Hematopoietic multipotent progenitor cell treated with erythropoietin and hydrocortisone succinate and interleukin-3 and kit ligand, for 8 days (in vitro differentiated cells): ENCODE data around the gene SAG.
A peak's percentile ranks its signal among the peaks of the same experiment; 100 is the strongest.
"Not testable (repeated sequence)": the region's sequence is repeated elsewhere in the genome, so short reads cannot be mapped to it uniquely, and the experiment has no call there.

Experiments used
- DNase-seq: peaks from one replicate; pipeline ENCODE4 v3.0.0-alpha.2; 2015

Gene SAG

DNA sequence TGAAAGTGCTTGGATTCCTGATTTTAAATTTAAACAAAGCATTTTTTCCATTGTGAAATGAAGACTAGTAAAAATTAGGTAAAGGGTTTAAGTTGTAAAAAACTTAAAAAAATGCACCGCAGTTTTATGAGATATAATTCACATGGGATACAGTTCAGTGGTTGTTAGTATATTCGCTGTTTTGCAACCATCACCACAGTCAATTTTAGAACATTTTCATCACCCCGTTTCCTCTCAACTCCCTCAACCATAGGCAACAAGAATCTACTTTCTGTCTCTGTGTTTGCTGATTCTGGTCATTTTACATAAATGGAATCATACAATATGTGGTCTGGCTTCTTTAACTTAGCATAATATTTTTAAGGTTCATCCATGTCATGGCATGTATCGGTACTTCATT lies 50.7 kb downstream of the SAG start:
- no peak for DNase-seq

- no peak for DNase-seq
Observed at GRCh38 chr2:233358947-233359346, 51.3 kb downstream of the SAG start.

GRCh38 chr2:233359823-233360222 lies 52.2 kb downstream of the SAG start:
- DNase-seq = no peak

DNA sequence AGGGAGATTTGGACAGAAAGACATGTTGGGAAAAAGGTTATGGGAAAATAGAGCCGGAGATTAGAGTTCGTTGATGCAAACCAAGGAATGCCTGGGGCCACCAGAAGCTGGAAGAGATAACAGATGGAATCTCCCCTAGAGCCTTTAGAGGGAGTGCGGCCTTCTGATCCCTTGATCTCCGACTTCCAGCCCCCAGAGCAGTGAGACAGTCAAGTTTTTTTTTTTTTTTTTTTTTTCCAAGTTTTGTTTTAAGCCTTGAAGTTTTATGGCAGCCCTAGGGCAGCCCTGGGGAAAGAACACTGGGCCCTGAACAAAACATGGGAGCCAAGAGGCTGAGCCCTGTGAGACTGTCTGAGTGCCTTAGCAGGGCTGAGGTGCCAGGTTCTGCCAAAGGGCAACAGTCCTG lies 53.2 kb downstream of the SAG start:
- no peak for DNase-seq

DNA sequence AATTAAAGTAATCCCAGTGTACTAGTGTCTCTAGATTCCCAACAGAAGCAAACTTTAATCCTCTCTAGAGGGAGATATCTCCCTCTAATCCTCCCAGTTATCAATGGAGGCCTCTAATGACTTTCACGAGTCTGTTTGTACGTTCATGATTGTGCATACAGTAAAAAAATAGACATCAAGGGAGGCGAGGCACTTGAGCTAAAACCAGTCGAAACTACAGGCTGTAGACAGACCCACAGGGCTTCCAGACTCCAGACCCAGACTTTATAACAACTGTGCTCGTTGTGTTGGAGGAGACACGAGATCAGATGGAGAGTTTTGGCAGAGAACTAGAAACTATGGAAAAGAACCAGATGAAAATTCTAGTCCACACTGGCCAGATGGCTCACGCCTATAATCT lies 53.7 kb downstream of the SAG start:
- DNase-seq = no peak

GRCh38 chr2:233362742-233363141 lies 55.1 kb downstream of the SAG start:
- no peak for DNase-seq

DNA sequence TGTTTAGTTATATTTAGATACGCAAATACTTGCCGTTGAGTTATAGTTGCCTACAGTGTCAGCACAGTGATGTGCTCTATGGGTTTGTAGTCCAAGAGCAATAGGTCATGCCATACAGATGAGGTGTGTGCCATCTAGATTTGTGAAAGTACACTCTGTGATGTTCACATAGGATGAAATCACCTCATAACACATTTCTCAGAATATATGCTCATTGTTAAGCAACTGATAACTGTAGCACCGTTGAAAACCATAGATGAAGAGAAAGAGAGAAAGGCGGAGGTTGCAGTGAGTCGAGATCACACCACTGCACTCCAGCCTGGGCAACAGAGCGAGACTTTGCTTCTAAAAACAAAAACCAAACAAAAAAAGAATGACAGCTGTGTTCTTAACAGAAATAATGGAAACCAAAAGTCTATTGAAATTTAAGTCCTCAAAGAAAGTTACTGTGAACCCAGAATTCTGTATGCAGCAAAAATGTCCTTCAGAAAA lies 56.2 kb downstream of the SAG start:
- no peak for DNase-seq

DNA sequence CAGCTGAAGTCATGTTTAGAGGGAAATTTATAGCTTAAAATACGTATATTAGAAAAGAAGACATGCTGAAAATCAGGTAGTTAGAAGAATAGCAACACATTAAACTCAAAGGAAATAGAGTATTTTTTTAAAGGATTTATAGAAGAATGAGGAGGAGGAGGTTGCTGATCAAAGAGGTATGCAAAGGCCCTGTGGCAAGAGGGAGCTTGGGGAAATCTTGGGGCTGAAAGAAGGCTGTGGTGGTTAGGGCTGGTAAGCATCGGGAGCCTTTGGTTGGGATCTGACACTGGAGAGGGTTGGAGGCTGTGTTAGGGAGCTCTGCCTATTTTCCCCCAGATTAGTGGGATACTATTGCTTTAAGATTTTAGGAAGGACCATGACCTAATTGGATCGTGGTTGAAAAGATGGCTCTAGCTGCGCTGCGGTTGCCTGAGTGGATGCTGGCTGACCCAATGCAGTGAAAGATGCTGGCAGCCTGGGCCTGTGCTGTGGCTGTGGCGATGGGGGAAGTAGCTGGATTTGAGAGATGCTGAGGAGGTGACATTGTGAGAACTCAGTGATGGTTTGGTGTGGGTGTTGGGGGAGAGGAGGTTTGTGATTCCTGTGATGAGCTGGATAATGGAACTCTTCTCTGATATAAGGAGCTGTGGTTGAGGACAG lies 58.4 kb downstream of the SAG start:
- DNase-seq = no peak

DNA sequence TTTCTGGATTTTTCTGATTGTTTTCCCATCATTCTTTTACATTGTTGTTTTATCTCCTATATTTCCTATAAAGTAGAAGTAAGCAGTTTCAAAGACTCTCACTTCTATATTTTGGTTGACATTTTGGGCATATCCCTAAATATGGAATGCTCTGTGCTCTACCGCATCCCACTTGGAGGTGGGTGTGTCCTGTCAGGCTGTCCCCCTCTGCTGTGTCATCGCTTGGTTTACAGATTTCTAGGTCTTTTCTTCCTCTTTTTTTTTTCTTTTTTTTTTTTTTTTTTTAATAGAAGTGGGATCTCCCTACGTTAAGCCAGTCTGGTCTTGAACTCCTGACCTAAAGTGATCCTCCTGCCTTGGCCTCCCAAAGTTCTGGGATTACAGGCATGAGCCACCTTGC lies 60.0 kb downstream of the SAG start:
- DNase-seq = no peak

GRCh38 chr2:233368756-233369155 lies 61.1 kb downstream of the SAG start:
- DNase-seq = no peak

DNA sequence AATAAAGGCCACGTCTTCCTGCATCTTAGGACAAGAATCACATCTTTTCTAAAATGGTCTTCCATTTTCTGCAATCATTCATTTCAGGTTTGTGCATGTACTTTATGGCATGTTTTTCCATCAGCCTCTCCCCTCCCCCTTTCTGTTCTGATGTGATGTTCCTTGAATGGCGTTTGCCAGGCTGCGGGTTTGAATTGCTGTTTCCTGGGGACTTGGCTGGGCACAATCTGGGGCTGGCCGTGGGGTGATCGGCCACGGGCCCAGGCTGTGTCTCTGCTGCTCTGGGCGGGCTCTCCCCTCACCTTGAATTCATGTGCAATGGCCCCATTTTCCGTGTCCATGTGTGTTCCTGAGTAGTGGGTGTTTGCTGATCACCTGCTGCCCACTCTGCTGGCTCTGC lies 61.8 kb downstream of the SAG start:
- no peak for DNase-seq

DNA sequence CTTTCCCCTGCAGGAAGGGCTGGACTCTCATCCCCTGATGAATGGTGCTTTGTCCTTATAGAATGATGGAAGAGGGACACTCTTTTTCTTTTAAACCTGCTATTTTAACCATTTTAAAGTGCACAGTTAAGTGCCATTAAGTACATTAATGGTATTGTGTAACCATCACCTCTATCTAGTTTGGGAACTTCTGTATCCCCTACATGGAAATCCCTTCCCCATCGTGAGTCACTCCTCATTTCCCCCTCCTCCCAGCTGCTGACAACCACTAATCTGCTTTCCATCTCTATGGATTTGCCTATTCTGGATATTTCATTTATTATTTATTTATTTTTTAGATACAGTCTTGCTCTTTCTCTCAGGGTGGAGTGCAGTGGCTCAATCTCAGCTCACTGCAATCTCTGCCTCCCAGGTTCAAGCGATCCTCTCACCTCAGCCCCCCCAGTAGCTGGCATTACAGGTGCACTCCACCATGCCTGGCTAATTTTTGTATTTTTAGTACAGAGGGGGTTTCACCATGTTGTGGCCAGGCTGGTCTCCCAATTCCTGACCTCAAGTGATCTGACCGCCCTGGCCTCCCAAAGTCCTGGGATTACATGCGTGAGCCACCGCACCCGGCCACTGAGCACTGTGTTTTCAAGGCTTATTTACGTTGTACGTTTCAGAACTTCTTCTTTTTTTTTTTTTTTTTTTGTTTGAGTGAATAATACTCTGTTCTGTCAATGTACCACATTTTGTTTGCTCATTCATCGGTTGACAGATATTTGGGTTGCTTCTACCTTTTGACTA lies 62.5 kb downstream of the SAG start:
- no peak for DNase-seq

GRCh38 chr2:233371641-233372040 lies 64.0 kb downstream of the SAG start:
- DNase-seq = no peak

DNA sequence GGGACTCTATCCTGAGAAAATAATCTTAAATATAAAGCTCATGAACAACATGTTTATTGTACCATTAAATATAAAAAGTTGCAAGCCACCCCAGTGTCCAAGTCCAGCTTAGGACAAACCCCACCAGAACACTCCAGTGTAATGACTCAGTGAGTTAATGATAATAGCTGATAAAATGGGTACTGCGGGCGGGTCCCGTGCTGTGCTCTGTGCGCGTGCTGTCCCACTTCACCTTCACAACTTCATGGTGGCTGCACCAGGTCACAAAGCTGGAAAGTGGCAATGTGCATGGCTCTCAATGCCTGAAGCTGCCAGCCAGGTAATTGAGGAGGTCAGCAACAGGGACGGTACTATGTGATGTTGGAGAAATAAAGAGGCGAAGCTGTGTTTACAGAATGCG lies 65.2 kb downstream of the SAG start:
- DNase-seq = no peak

DNA sequence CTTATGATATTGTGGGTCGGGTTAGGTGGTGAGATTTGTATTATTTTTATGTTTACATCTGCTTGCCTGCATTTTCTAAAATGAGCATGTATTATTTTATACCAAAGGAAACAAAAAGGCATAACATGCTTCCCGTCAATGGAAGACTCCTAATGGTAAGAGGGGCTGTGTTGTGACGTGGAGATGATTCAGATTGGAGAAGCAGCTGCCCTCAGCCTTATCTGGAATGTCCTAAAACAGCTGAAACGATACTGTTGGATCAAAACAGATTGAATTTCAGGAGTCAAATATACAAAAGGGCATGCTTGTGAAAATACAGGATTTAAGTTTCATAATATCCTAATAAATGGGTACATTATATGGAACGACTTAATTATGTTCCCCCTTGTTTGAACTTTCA lies 65.7 kb downstream of the SAG start:
- DNase-seq = no peak

DNA sequence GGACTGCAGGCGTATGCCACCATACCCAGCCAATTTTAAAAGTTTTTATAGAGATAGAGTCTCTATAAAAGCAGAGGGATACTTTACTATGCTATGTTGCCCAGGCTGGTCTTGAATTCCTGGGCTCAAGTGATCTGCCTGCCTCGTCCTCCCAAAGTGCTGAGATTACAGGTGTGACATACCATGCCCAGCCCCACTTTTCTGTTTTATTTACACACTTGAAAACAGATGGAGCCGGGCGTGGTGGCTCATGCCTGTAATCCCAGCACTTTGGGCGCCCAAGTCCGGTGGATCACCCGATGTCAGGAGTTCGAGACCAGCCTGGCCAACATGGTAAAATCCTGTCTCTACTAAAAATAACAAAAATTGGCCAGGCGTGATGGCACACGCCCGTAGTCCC lies 67.2 kb downstream of the SAG start:
- DNase-seq = not testable (repeated sequence)

GRCh38 chr2:233375490-233376314 lies 68.1 kb downstream of the SAG start:
- DNase-seq = no peak

DNA sequence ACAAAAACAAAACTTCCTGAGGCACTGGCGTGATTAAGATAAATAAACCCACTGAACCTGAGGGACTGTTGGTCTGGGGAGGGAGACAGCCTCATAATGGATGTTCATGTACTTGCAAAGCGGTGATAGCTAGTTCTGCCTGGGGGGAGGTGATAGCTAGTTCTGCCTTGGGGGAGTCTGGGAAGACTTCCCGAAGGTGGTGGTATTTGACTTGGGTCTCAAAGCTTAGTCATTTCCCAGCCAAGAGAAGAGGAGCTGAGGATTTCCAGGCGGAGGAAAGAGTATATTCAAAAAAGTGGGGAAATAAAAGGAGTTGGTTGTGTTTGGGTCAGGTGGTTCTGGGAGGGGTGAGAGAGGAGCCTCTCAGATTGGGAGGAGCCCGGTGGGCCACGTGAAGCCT lies 71.4 kb downstream of the SAG start:
- DNase-seq = no peak

DNA sequence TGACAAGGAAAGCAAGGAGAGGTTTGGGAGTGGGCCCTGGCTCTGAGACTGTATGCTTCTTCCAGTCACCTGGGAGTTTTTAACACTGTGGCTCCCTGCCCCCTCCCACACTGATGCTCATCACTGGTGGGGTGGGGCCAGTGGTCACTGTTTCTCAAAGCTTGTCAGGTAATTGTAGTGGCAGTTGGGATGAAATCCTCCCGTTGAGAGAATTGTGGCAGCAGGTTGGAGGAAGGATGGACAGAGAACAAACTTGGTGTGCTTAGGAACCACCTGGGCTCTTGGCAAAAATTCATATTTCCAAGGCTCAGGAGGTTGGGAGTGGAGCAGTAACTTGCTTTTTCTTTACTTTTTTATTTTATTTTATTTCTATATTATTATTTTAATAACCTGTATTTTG lies 71.8 kb downstream of the SAG start:
- DNase-seq = no peak

DNA sequence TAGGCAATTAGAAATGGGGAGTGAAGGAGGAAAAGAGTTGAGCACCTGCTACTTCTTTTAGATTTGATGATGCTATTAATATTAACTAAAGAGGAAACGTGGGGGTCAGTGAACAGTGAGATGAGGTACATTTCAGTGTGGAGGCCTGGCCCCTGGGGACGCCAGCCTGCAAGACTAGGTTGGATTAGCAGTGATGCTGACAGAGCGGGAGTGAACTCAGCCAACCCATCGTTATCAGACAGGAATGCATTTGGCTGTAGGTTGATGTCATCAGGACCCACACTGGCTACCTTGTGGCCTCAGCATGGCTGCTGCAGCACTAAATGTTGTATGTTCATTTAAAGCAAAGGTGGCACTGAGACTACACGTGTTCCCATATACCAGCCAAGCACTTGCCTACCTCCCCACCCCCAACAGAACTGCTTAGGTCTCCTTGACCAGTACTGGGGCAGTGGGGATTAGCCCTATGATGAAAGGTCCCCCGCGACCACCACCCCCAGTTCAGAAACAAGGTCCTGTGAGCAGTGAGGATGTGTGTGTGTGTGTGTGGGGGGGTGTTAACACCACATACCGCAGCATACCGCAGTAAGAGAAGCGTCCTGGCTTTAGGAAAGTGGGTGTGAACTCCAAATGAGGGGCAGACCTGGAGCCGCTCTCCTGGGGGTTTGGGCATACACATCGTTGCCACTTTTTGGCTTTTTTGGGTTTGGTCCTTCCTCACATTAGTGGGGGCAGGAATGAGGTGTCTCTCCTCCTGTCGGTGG lies 72.7 kb downstream of the SAG start:
- no peak for DNase-seq

DNA sequence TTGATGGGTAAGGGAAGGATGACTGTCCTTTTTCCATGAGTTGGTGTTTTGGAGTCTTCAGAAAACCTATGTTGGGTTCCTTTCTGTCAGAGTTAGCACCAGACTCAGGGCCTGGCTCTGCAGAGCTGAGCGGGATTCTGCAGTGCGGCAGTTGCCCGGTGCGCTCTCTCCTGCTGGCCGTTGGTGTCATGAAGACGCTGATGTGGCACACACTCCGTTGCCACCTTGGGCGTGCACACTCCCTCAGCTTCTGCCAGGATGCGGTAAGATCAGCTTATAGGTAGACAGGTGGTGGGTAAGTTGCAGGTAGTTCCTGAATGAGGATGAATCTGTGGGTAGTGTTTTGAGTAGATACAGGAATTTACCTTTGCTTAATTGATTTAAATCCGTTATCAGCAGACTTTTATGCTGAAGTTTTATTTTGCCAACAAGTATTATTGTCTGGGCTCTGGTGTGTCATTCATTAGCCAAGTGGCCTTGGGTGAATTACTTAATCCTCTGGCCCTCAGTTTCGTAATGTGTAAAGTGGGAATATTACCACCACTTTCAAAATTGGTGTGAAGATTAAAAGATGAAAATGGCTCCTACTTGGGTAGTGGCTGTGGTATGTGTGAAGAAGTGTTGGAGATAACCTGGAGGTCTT lies 73.5 kb downstream of the SAG start:
- DNase-seq = no peak

DNA sequence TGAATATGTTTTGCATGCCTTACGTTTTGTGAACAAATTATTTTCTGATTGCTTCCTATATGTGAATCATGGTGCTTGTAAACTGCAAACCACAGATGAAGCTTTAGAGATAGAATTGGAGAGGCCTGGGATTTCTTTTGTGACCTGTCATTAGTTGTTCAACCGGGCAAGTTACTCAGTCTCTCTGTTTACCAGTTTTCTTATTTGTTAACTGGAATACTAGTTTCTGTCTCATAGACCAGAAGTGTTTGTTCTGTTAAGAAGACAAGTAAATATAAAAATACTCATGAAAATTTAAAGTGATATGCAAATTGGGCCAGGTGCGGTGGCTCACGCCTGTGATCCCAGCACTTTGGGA lies 74.0 kb downstream of the SAG start:
- DNase-seq = no peak

DNA sequence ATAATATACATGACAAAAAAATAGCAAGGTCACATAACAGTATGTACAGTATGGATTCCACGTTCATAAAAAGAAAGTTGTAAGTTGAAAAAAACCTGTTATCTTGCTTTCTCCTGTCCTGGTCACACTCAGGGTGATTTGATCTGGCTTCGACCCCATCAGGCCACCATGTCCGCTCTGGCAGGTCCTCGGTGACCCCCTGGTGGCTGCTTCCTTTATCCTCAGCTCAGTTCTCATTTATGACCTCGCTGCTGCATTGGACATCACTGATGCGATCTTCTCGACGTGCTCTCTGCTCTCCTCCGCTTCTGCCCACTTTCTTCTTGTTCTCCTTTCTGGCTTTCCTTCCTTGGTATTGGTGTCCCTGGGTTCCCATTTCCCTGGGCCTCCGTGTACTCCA lies 76.4 kb downstream of the SAG start:
- DNase-seq = peak; percentile 16
